KMS-11 (cell line): Measurements from ENCODE around the gene MACROD1.

Experiments used
- H2AFZ ChIP-seq: fragments of 200-600 bp; sonication (generic); 2 replicates; pipeline ENCODE4 v1.6.1; 2016; ENCODE audit warnings: antibody characterized with exemption, mixed run types, low read depth
- H3K27ac ChIP-seq: fragments of 200-600 bp; sonication (generic); 2 replicates; pipeline ENCODE4 v1.6.1; 2016; ENCODE audit warnings: mild to moderate bottlenecking, mixed run types
- H3K27me3 ChIP-seq: fragments of 200-600 bp; sonication (generic); 2 replicates; pipeline ENCODE4 v1.6.1; 2017; ENCODE audit warnings: mild to moderate bottlenecking, low read depth, mixed run types, moderate library complexity; ENCODE audit not compliant: insufficient read depth
- H3K36me3 ChIP-seq: fragments of 200-600 bp; sonication (generic); 2 replicates; pipeline ENCODE4 v1.6.1; 2017; ENCODE audit warnings: mild to moderate bottlenecking, mixed run types; ENCODE audit not compliant: insufficient read depth
- H3K4me1 ChIP-seq: fragments of 200-600 bp; sonication (generic); 2 replicates; pipeline ENCODE4 v1.6.1; 2016; ENCODE audit warnings: mild to moderate bottlenecking, low read depth, mixed run types; ENCODE audit not compliant: poor library complexity, severe bottlenecking
- H3K4me2 ChIP-seq: fragments of 200-600 bp; sonication (generic); 2 replicates; pipeline ENCODE4 v1.7.0; 2016; ENCODE audit warnings: mild to moderate bottlenecking, mixed run types
- H3K4me3 ChIP-seq: fragments of 200-600 bp; sonication (generic); IDR thresholded peaks from 2 replicates; pipeline ENCODE4 v1.6.1; 2017; ENCODE audit warnings: low read depth, low read length, mixed read lengths; ENCODE audit not compliant: insufficient read depth
- H3K79me2 ChIP-seq: fragments of 200-600 bp; sonication (generic); 2 replicates; pipeline ENCODE4 v1.6.1; 2016; ENCODE audit warnings: low read depth, mixed run types; ENCODE audit not compliant: insufficient read depth
- H3K9ac ChIP-seq: fragments of 200-600 bp; sonication (generic); 2 replicates; pipeline ENCODE4 v1.6.1; 2016; ENCODE audit warnings: mild to moderate bottlenecking, mixed run types
- H4K20me1 ChIP-seq: fragments of 200-600 bp; sonication (generic); 2 replicates; pipeline ENCODE4 v1.6.1; 2016; ENCODE audit warnings: mild to moderate bottlenecking, mixed run types; ENCODE audit not compliant: insufficient read depth
- CTCF ChIP-seq: fragments of 200-600 bp; sonication (generic); conservative IDR thresholded peaks from 2 replicates; pipeline ENCODE4 v1.6.1; 2017; ENCODE audit warnings: low read depth, mild to moderate bottlenecking, antibody characterized with exemption, low read length, moderate library complexity, mixed read lengths

The MACROD1 gene

GRCh38 chr11:64127267-64128072 is 38.4 kb downstream of the MACROD1 start:
- no peaks in the 10 kb centered on the region for H3K36me3 ChIP-seq
- no peaks in the 10 kb centered on the region for H4K20me1 ChIP-seq
- H3K79me2 ChIP-seq = no peaks in the 10 kb centered on the region
- TF ChIP-seq CTCF = no peak
- no peak overlapping the region for H3K4me2 ChIP-seq
- H3K4me1 ChIP-seq = no peaks in the 10 kb centered on the region
- H2AFZ ChIP-seq = no peak overlapping the region
- H3K27me3 ChIP-seq = no peaks in the 10 kb centered on the region
- H3K4me3 ChIP-seq = no peak overlapping the region
- no peak overlapping the region for H3K27ac ChIP-seq
- H3K9ac ChIP-seq = no peak overlapping the region

GRCh38 chr11:64126796-64127195 is 39.1 kb downstream of the MACROD1 start:
- Histone ChIP-seq H3K27ac (no peak overlapping the region), H3K4me3 (no peak overlapping the region), H3K9ac (no peak overlapping the region), H3K36me3 (no peaks in the 10 kb centered on the region), H3K27me3 (no peaks in the 10 kb centered on the region), H3K79me2 (no peaks in the 10 kb centered on the region), H3K4me2 (no peak overlapping the region), H3K4me1 (no peaks in the 10 kb centered on the region), H2AFZ (no peak overlapping the region), H4K20me1 (no peaks in the 10 kb centered on the region)
- TF ChIP-seq CTCF = no peak

GRCh38 chr11:64126371-64126770 is 39.5 kb downstream of the MACROD1 start:
- no peaks in the 10 kb centered on the region for H3K4me1 ChIP-seq
- no peak overlapping the region for H2AFZ ChIP-seq

GRCh38 chr11:64125676-64126075 is 40.2 kb downstream of the MACROD1 start:
- Histone ChIP-seq H3K27ac (no peak overlapping the region), H3K4me1 (no peaks in the 10 kb centered on the region), H3K4me3 (no peak overlapping the region), H3K27me3 (no peaks in the 10 kb centered on the region), H3K4me2 (no peak overlapping the region), H3K9ac (no peak overlapping the region), H4K20me1 (no peaks in the 10 kb centered on the region), H2AFZ (no peak overlapping the region), H3K36me3 (no peaks in the 10 kb centered on the region), H3K79me2 (no peaks in the 10 kb centered on the region)
- TF ChIP-seq CTCF = no peak

More at GRCh38 chr11:64126371-64126770, 39.5 kb downstream of the MACROD1 start:
- Histone ChIP-seq H3K9ac (no peak overlapping the region), H3K4me2 (no peak overlapping the region), H3K27ac (no peak overlapping the region), H3K79me2 (no peaks in the 10 kb centered on the region), H4K20me1 (no peaks in the 10 kb centered on the region), H3K27me3 (no peaks in the 10 kb centered on the region), H3K36me3 (no peaks in the 10 kb centered on the region), H3K4me3 (no peak overlapping the region)
- no peak for TF ChIP-seq CTCF
